GM18907 (cell line): Measurements from ENCODE around the gene GCDH.
"Not testable (repeated sequence)": the region's sequence is repeated elsewhere in the genome, so short reads cannot be mapped to it uniquely, and the experiment has no call there.

ENCODE experiments used
- ATAC-seq: cut with Tn5 transposase; IDR thresholded peaks from one replicate; pipeline ENCODE4 v1.9.1; 2021; ENCODE audit warnings: mild to moderate bottlenecking, moderate library complexity; ENCODE audit not compliant: unreplicated experiment

Gene GCDH

GRCh38 chr19:12899891-12900518 is 9.0 kb downstream of the GCDH start:
- ATAC-seq = peak; percentile 74

DNA sequence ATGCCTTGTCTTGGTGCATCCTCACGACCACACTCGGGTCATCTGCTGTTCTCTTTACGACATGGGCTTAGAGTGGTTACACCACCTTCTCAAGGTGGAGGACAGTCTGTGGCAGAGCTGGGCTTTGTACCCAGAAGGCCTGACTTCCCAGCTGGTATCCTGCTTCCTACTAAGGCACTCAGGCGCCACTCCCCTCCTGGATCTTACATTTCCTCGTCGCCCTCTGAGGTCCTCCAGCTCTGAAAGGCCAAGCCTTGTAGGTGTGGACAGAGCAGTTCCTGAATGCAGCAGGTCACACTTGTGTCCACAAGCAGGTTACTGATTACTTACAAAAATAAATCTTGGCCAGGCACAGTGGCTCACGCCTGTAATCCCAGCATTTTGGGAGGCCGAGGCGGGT is 16.2 kb downstream of the GCDH start:
- ATAC-seq = no peak

- ATAC-seq = no peak
Measured at GRCh38 chr19:12912571-12912970, 21.6 kb downstream of the GCDH start.

DNA sequence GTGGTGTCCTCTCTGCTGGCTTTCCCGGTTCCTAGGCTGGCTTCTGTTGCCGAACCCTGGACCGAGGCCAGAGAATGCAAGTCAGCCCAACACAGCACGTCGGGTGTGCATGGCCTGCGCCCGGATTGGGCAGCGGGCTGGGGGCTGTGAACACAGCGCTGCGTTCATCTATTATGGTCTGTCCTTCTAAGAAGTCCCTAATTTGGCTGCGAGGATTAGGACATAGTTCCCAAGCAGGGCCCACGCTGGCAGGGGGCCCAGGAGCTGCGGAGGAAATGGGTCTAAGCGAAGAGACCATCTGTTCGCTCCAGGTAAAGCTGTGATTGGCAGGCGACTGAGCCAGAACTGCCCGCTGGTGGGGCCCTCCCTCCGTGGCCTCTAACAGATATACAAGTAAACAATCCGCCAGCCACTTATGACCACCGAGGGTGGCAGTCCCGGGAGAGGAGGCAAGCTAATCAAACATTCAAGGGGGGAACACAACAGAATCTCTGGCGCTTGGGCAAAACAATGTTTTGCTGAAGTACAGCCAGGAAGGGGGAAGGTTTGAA is 22.1 kb downstream of the GCDH start:
- no peak for ATAC-seq

GRCh38 chr19:12913851-12914690 is 23.1 kb downstream of the GCDH start:
- no peak for ATAC-seq

DNA sequence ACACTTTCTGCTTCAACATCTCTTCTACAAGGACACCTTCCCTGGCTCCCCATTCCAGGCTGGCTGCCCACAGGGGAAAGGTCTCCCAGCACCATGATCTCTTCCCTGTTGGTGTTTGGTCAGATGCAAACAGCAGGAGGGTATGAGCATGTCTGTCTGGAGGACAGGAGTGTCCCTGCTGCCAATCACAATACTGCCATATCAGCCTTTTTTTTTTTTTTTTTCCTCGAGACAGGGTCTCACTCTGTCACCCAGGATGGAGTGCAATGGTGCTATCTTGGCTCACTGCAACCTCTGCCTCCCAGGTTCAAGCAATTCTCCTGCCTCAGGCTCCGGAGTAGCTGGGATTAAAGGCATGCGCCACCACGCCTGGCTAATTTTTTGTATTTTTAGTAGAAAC is 24.9 kb downstream of the GCDH start:
- ATAC-seq = not testable (repeated sequence)

GRCh38 chr19:12918253-12918652 is 27.3 kb downstream of the GCDH start:
- ATAC-seq = no peak

DNA sequence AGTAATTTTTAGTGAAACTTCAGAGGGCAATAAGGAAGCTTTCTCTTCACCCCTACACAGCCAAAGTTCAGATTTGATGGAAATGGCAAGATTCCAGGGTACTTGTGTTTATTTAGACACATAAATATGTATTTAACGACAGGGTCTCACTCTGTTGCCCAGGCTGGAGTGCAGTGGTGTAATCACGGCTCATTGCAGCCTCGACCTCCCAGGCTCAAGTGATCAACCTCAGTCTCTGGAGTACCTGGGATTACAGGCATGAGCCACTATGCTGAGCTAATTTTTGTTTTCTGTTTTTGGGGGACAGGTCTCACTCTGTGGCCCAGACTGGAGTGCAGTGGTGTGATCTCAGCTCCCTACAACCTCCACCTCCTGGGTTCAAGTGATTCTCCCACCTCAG is 30.1 kb downstream of the GCDH start:
- no peak for ATAC-seq

DNA sequence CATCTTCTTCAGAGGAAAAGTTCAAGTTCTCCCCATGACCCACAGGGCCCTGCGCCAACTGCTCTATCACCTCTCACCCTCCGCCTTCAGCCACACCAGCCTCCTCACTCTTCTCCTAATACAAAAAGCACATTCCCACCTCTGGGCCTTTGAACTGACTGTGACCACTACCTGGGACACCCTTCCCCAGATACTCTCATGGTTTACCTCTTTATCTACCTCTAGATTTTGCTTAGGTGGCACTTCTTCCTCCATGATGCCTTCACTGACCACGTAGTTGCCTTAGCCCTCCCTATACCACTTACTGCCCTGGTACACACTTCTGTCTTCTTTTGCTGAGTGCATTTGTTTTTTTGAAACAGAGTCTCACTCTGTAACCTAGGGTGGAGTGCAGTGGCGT is 32.0 kb downstream of the GCDH start:
- ATAC-seq = no peak

DNA sequence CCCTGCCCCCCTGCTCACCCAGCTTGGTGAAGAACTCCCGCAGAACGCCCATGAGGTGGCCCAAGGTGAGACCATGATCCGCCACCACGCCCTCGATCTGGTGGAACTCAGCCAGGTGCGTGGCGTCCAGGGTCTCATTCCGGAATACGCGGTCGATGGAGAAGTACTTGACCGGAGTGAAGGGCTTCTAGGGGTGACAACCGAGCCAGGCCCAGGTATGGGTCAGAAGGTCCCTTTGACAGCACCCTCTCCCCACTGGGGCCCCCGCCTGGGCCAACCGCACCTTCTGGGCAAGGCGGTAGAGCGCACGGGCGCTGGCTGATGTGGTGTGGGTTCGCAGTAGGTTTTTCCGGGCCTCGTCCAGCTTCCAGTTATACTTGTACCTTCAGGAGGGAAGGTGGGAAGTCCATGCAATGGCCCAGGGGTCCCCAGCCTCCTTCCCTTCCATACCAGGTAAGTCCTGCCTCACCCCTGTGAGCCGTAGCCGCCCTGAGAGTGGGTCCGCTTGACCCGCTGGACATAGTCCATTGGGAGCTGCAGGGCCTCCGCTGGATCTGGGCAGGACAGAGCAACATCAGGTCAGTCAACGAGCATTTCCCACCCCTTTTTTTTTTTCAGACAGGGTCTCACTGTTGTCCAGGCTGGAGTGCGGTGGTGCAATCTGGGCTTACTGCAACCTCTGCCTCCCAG is 33.8 kb downstream of the GCDH start:
- ATAC-seq = no peak

DNA sequence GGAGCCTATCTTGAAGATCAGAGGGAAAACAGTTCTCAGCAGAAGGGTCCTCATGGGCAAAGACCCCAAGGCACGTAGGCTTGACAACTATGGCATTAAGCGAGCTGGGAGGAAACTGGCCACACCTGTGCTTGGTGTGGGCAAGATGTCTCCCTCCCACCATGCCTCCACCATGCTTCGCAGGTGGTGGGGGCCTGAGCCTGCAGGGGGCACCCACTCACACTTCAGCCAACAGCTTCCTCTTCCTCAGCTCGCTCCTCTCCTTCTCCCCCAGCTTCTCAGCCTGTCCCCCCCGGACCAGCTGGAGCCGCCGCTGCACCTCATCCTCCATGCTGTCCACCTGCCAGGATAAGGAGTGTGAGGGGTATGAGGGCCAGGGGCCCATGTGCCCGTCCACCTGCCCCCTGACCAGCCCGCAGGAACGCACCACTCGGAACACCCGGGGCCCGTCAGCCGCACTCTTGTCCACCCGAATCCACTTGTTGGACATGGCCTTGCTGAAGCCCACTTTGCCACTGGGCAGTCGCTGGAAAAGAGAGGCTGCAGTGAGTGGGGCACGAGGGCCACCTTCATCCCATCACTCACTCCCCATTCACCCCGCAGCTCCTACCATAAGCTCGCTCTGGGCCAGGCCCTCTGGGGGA is 39.2 kb downstream of the GCDH start:
- ATAC-seq = no peak

DNA sequence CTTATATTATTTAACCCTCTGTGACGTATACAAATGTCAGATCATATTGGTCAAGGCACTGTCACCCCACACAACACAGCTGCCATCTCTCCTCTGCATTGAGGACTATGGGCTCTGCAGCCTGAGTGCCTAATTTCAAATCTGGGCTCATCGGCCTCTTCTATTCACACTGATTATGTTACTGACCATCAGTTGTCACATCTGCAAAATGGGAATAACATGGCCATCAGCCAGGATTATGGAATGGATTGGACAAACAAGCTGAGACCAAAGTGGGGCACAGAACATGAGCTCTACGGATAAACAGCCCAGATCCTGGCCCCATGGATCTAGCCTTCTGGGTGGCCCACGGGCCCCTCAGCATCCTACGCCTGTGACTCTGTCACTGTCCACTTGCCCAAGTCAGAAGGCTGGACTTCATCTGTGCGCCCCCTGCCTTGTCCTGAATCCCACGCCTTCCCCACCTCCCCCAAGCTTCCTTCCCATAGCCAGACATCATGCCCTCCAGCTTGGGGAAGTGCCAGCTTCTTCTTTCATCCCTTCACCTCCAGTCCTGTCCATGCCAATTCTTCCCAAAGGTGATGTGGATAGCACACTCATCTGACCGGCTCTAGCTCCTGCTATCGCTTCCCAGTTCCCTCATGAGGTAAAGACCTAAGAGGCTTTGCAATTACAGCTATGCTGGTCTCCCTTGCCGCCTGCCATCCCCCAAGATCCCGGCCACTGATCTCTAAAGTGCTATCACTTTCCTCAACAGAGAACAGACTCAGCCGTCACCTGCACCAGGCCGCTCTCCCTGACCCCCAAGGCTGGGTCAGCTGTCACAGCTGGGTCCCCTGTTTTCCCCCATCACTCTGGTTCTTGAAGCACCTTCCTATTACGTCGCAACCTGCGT is 41.7 kb downstream of the GCDH start:
- ATAC-seq = no peak

GRCh38 chr19:12933287-12934072 is 42.5 kb downstream of the GCDH start, which contains the start of gene FARSA:
FARSA (minus strand) TSS chr19:12933711; CDS start chr19:12933696, 15 bp downstream.
- ATAC-seq = peak; percentile 48

DNA sequence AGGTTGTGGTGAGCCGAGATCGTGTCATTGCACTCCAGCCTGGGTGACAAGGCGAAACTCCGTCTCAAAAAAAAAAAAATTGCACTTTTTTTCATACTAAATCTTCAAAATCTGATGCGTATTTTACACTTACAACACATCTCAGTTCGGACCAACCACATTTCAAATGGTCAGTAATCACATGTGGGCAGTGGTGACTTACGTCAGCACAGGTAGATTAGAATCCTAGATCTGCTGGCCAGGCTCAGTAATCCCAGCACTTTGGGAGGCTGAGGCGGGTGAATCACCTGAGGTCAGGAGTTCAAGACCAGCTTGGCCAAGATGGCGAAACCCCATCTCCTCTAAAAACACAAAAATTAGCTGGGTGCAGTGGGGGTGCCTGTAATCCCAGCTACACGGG is 44.1 kb downstream of the GCDH start:
- ATAC-seq = no peak

DNA sequence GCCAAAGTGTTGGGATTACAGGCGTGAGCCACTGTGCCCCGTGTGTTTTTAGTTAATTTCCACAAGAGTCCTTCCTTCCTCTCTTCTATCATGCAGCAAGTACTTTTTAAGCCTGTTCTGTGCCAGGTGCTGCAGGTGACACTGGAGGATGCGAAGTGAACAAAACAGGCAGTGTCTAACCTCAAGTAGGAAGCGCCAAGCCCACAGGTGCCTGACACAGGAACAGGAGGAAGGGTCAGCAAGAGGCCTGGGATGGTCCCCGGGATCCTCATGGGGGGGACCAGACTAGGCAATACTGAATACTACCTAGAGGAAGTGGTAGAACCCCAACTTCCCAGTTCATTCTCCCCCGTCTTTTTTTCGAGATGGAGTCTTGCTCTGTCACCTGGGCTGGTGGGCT is 45.6 kb downstream of the GCDH start:
- no peak for ATAC-seq

GRCh38 chr19:12937093-12937926 is 46.4 kb downstream of the GCDH start:
- no peak for ATAC-seq

- peak; percentile 83 for ATAC-seq
Measured at GRCh38 chr19:12937927-12938778, 47.2 kb downstream of the GCDH start, which contains the start of gene CALR. CALR (plus strand) TSS chr19:12938609; CDS start chr19:12938680, 71 bp downstream.
